WTC11 (cell line): Measurements from ENCODE around the gene SCAI. TPM values are rescaled to one million over a fixed set of nuclear protein-coding genes. Genes with fewer than 3 reads are reported as not detected.

Experiments used
- ATAC-seq: fragments of 200-7000 bp; cut with Tn5 transposase; 2 replicates; pipeline ENCODE4 v1.10.0; 2021; ENCODE audit warnings: mild to moderate bottlenecking, moderate library complexity
- CTCF ChIA-PET: fragments of 300-600 bp; sonication (Branson Sonifier 250); formaldehyde crosslinking; loops from one replicate; lab custom pipeline; 2021; ENCODE audit warnings: antibody characterized with exemption; lab: Charles Lee
- POLR2A ChIA-PET: fragments of 350-600 bp; sonication (Branson Sonifier 250); formaldehyde crosslinking; loops from one replicate; lab custom pipeline; 2021; ENCODE audit warnings: antibody characterized with exemption; lab: Charles Lee
- DNase-seq: peaks from one replicate; pipeline ENCODE4 v3.0.0; 2021; ENCODE audit warnings: low spot score
- H3K27ac Mint-ChIP-seq: 2 replicates; pipeline ENCODE4 v1.8.0; 2021; ENCODE audit warnings: mixed read lengths
- H3K27me3 Mint-ChIP-seq: 2 replicates; pipeline ENCODE4 v1.8.0; 2021; ENCODE audit warnings: low read depth, mild to moderate bottlenecking, moderate library complexity, mixed read lengths
- H3K36me3 Mint-ChIP-seq: 2 replicates; pipeline ENCODE4 v1.8.0; 2021; ENCODE audit warnings: mixed read lengths
- H3K4me1 Mint-ChIP-seq: 2 replicates; pipeline ENCODE4 v1.8.0; 2022; ENCODE audit warnings: mixed read lengths
- H3K4me3 Mint-ChIP-seq: 2 replicates; pipeline ENCODE4 v1.8.0; 2021; ENCODE audit warnings: mild to moderate bottlenecking, moderate library complexity, mixed read lengths
- H3K9me3 Mint-ChIP-seq: 2 replicates; pipeline ENCODE4 v1.8.0; 2021; ENCODE audit warnings: mixed read lengths
- ARID4B ChIP-seq: sonication (generic); formaldehyde crosslinking; IDR thresholded peaks from 2 replicates; pipeline ENCODE4 v1.8.0; 2023; ENCODE audit warnings: missing genetic modification reagents, mild to moderate bottlenecking, borderline replicate concordance
- ATF1 ChIP-seq: sonication (generic); formaldehyde crosslinking; IDR thresholded peaks from 2 replicates; pipeline ENCODE4 v1.8.1; 2023; ENCODE audit warnings: mild to moderate bottlenecking, moderate library complexity, missing genetic modification reagents
- CBFB ChIP-seq: sonication (generic); formaldehyde crosslinking; IDR thresholded peaks from 2 replicates; pipeline ENCODE4 v1.8.1; 2022; ENCODE audit warnings: mild to moderate bottlenecking, low read depth, missing genetic modification reagents
- CREB1 ChIP-seq: sonication (generic); formaldehyde crosslinking; IDR thresholded peaks from 2 replicates; pipeline ENCODE4 v1.8.0; 2023; ENCODE audit warnings: mild to moderate bottlenecking, missing genetic modification reagents
- E2F5 ChIP-seq: sonication (generic); formaldehyde crosslinking; IDR thresholded peaks from 2 replicates; pipeline ENCODE4 v1.8.1; 2022; ENCODE audit warnings: mild to moderate bottlenecking, moderate library complexity, missing genetic modification reagents
- ELF4 ChIP-seq: sonication (generic); formaldehyde crosslinking; IDR thresholded peaks from 2 replicates; pipeline ENCODE4 v1.8.1; 2022; ENCODE audit warnings: low read depth, mild to moderate bottlenecking, moderate library complexity, missing genetic modification reagents
- ERG ChIP-seq: fragments of 250-450 bp; sonication (Bioruptor Pico); IDR thresholded peaks from 2 replicates; pipeline ENCODE4 v1.8.0; 2021; ENCODE audit warnings: mild to moderate bottlenecking
- FOXK1 ChIP-seq: sonication (generic); formaldehyde crosslinking; IDR thresholded peaks from 2 replicates; pipeline ENCODE4 v1.8.0; 2022; ENCODE audit warnings: mild to moderate bottlenecking, moderate library complexity, missing genetic modification reagents
- GABPB1 ChIP-seq: sonication (generic); formaldehyde crosslinking; IDR thresholded peaks from 2 replicates; pipeline ENCODE4 v1.8.1; 2023; ENCODE audit warnings: mild to moderate bottlenecking, missing genetic modification reagents
- IRF2 ChIP-seq: sonication (generic); formaldehyde crosslinking; IDR thresholded peaks from 2 replicates; pipeline ENCODE4 v1.8.0; 2022; ENCODE audit warnings: low read depth, missing genetic modification reagents, borderline replicate concordance
- JUN ChIP-seq: sonication (generic); formaldehyde crosslinking; IDR thresholded peaks from 2 replicates; pipeline ENCODE4 v1.8.0; 2023; ENCODE audit warnings: mild to moderate bottlenecking, missing genetic modification reagents
- MAX ChIP-seq: sonication (generic); formaldehyde crosslinking; IDR thresholded peaks from 2 replicates; pipeline ENCODE4 v1.8.0; 2022; ENCODE audit warnings: mild to moderate bottlenecking, missing genetic modification reagents
- NR2C2 ChIP-seq: sonication (generic); formaldehyde crosslinking; IDR thresholded peaks from 2 replicates; pipeline ENCODE4 v1.8.0; 2022; ENCODE audit warnings: mild to moderate bottlenecking, missing genetic modification reagents
- OVOL2 ChIP-seq: fragments of 250-450 bp; sonication (Bioruptor Pico); IDR thresholded peaks from 2 replicates; pipeline ENCODE4 v1.9.0; 2021; ENCODE audit warnings: mild to moderate bottlenecking, borderline replicate concordance
- PRRX2 ChIP-seq: fragments of 250-450 bp; sonication (Bioruptor Pico); IDR thresholded peaks from 2 replicates; pipeline ENCODE4 v1.8.0; 2021; ENCODE audit warnings: mild to moderate bottlenecking
- TEAD1 ChIP-seq: sonication (generic); formaldehyde crosslinking; IDR thresholded peaks from 2 replicates; pipeline ENCODE4 v1.8.0; 2022; ENCODE audit warnings: mild to moderate bottlenecking, missing genetic modification reagents
- ZMAT4 ChIP-seq: fragments of 250-450 bp; sonication (Bioruptor Pico); IDR thresholded peaks from 2 replicates; pipeline ENCODE4 v1.9.0; 2021; ENCODE audit warnings: mild to moderate bottlenecking
- ZNF138 ChIP-seq: sonication (generic); formaldehyde crosslinking; conservative IDR thresholded peaks from 2 replicates; pipeline ENCODE4 v1.8.1; 2022; ENCODE audit warnings: mild to moderate bottlenecking, moderate library complexity, missing genetic modification reagents
- ZNF232 ChIP-seq: sonication (generic); formaldehyde crosslinking; IDR thresholded peaks from 2 replicates; pipeline ENCODE4 v1.8.0; 2022; ENCODE audit warnings: mild to moderate bottlenecking, missing genetic modification reagents
- ZNF416 ChIP-seq: fragments of 250-450 bp; sonication (Bioruptor Pico); IDR thresholded peaks from 2 replicates; pipeline ENCODE4 v1.9.0; 2021; ENCODE audit warnings: mild to moderate bottlenecking, inconsistent platforms
- total RNA-seq: library from RNA; stranded (reverse); gene quantifications from 3 replicates; pipeline ENCODE4 v1.2.3, GENCODE V29; 2021
- TF ChIP-seq, protein P1 (sequence below): fragments of 250-450 bp; sonication (Bioruptor Pico); IDR thresholded peaks from 2 replicates; pipeline ENCODE4 v2.1.2; 2022; ENCODE audit warnings: mild to moderate bottlenecking, moderate library complexity
- TF ChIP-seq, protein P2 (sequence below): fragments of 250-450 bp; sonication (Bioruptor Pico); IDR thresholded peaks from 2 replicates; pipeline ENCODE4 v1.9.0; 2021; ENCODE audit warnings: moderate library complexity, mild to moderate bottlenecking, inconsistent platforms, borderline replicate concordance
- TF ChIP-seq, protein P3 (sequence below): sonication (generic); formaldehyde crosslinking; IDR thresholded peaks from 2 replicates; pipeline ENCODE4 v1.8.1; 2022; ENCODE audit warnings: mild to moderate bottlenecking, missing genetic modification reagents, moderate library complexity, borderline replicate concordance

Gene SCAI
- total RNA-seq, 1 experiment from 2014 or later, result 20.4 TPM

GRCh38 chr9:124913378-124913777 is 229.9 kb downstream of the SCAI start:
- Mint-ChIP-seq H3K4me1 (no peaks in the 10 kb centered on the region), H3K27me3 (no peaks in the 10 kb centered on the region), H3K36me3 (peaks cover 5% of the 10 kb centered on the region), H3K27ac (no peak overlapping the region), H3K4me3 (no peak overlapping the region), H3K9me3 (no peaks in the 10 kb centered on the region)
- POLR2A ChIA-PET, result no interaction called here
- CTCF ChIA-PET, result no interaction called here
- ATAC-seq (no peak), DNase-seq (no peak)
- TF ChIP-seq ATF1 (CRISPR knock-in tag) (no peak), OVOL2 (no peak), E2F5 (CRISPR knock-in tag) (no peak), MAX (CRISPR knock-in tag) (no peak), ZMAT4 (CRISPR knock-in tag) (no peak), GABPB1 (no peak), ELF4 (no peak), JUN (CRISPR knock-in tag) (no peak)
- TF ChIP-seq, protein P1, sequence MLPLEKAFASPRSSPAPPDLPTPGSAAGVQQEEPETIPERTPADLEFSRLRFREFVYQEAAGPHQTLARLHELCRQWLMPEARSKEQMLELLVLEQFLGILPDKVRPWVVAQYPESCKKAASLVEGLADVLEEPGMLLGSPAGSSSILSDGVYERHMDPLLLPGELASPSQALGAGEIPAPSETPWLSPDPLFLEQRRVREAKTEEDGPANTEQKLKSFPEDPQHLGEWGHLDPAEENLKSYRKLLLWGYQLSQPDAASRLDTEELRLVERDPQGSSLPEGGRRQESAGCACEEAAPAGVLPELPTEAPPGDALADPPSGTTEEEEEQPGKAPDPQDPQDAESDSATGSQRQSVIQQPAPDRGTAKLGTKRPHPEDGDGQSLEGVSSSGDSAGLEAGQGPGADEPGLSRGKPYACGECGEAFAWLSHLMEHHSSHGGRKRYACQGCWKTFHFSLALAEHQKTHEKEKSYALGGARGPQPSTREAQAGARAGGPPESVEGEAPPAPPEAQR (CRISPR knock-in tag), result no peak

GRCh38 chr9:124911766-124912165 is 231.6 kb downstream of the SCAI start:
- POLR2A ChIA-PET, result no interaction called here
- Mint-ChIP-seq H3K9me3 (no peaks in the 10 kb centered on the region), H3K36me3 (peaks cover 5% of the 10 kb centered on the region)
- no peak for DNase-seq
- TF ChIP-seq PRRX2 (CRISPR knock-in tag) (no peak), ELF4 (no peak), ARID4B (CRISPR knock-in tag) (no peak), FOXK1 (no peak), TEAD1 (CRISPR knock-in tag) (no peak), IRF2 (CRISPR knock-in tag) (no peak), CBFB (CRISPR knock-in tag) (no peak), NR2C2 (CRISPR knock-in tag) (no peak), ERG (no peak), E2F5 (CRISPR knock-in tag) (no peak), ZNF416 (CRISPR knock-in tag) (no peak), ZNF138 (CRISPR knock-in tag) (no peak), CREB1 (CRISPR knock-in tag) (no peak), ZNF232 (no peak)
- TF ChIP-seq, protein P2, sequence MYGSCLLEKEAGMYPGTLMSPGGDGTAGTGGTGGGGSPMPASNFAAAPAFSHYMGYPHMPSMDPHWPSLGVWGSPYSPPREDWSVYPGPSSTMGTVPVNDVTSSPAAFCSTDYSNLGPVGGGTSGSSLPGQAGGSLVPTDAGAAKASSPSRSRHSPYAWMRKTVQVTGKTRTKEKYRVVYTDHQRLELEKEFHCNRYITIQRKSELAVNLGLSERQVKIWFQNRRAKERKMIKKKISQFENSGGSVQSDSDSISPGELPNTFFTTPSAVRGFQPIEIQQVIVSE (CRISPR knock-in tag), result no peak
- TF ChIP-seq, protein P3, sequence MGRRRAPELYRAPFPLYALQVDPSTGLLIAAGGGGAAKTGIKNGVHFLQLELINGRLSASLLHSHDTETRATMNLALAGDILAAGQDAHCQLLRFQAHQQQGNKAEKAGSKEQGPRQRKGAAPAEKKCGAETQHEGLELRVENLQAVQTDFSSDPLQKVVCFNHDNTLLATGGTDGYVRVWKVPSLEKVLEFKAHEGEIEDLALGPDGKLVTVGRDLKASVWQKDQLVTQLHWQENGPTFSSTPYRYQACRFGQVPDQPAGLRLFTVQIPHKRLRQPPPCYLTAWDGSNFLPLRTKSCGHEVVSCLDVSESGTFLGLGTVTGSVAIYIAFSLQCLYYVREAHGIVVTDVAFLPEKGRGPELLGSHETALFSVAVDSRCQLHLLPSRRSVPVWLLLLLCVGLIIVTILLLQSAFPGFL (CRISPR knock-in tag), result no peak
- TF ChIP-seq, all 79 proteins: peak for 0
- H3K27me3 Mint-ChIP-seq, result no peaks in the 10 kb centered on the region
- ATAC-seq, result no peak
- no peak overlapping the region for H3K27ac Mint-ChIP-seq
- CTCF ChIA-PET, result no interaction called here
- no peak overlapping the region for H3K4me3 Mint-ChIP-seq
- H3K4me1 Mint-ChIP-seq, result peaks cover 5% of the 10 kb centered on the region
